PC-9 (cell line): ENCODE data around the gene KLRC2. TPM values are rescaled to one million over a fixed set of nuclear protein-coding genes. Genes with fewer than 3 reads are reported as not detected.
"Not testable (repeated sequence)": the region's sequence is repeated elsewhere in the genome, so short reads cannot be mapped to it uniquely, and the experiment has no call there.

Experiments
- BruUV-seq: library from RNA; stranded (reverse); fragments of 400-500 nt; replicated peaks from 2 replicates; lab custom pipeline; 2021; lab: Mats Ljungman, UMichigan
- CTCF ChIA-PET: fragments of 300-600 bp; sonication (Branson Sonifier 250); formaldehyde crosslinking; loops from one replicate; lab custom pipeline; 2022; ENCODE audit warnings: antibody characterized with exemption; lab: Charles Lee
- POLR2A ChIA-PET: fragments of 300-600 bp; sonication (Branson Sonifier 250); formaldehyde crosslinking; loops from one replicate; lab custom pipeline; 2022; ENCODE audit warnings: antibody characterized with exemption; ENCODE audit not compliant: unreplicated experiment; lab: Charles Lee
- DNase-seq, 2 experiments: peaks; one replicate each; pipeline versions ENCODE4 v3.0.0 to v3.0.0-alpha.2; 2015 to 2022; ENCODE audit warnings: mixed read lengths in 1 of 2
- H2AFZ ChIP-seq: fragments of 200-600 bp; sonication (generic); 2 replicates; pipeline ENCODE4 v1.8.1; 2017; ENCODE audit warnings: antibody characterized with exemption
- H3F3A ChIP-seq: fragments of 200-600 bp; sonication (generic); 2 replicates; pipeline ENCODE4 v1.8.1; 2017; ENCODE audit warnings: antibody characterized with exemption, mild to moderate bottlenecking, low read depth; ENCODE audit not compliant: insufficient read depth
- H3K27ac ChIP-seq: fragments of 200-600 bp; sonication (generic); 2 replicates; pipeline ENCODE4 v1.6.1; 2016; ENCODE audit warnings: mixed run types
- H3K27me3 ChIP-seq: fragments of 200-600 bp; sonication (generic); 2 replicates; pipeline ENCODE4 v1.6.1; 2016; ENCODE audit warnings: low read depth, mixed run types; ENCODE audit not compliant: insufficient read depth
- H3K36me3 ChIP-seq: fragments of 200-600 bp; sonication (generic); 2 replicates; pipeline ENCODE4 v1.6.1; 2016; ENCODE audit warnings: low read depth, mixed run types
- H3K4me1 ChIP-seq: fragments of 200-600 bp; sonication (generic); replicated peaks from 2 replicates; pipeline ENCODE4 v1.6.1; 2016; ENCODE audit warnings: mixed run types; ENCODE audit not compliant: insufficient read depth
- H3K4me2 ChIP-seq: fragments of 200-600 bp; sonication (generic); 2 replicates; pipeline ENCODE4 v1.6.1; 2017; ENCODE audit warnings: mixed run types
- H3K4me3 ChIP-seq: fragments of 200-600 bp; sonication (generic); 2 replicates; pipeline ENCODE4 v1.6.1; 2016; ENCODE audit warnings: mixed run types
- H3K79me2 ChIP-seq: fragments of 200-600 bp; sonication (generic); 2 replicates; pipeline ENCODE4 v1.6.1; 2017; ENCODE audit warnings: low read depth, mixed run types
- H3K9me2 ChIP-seq: fragments of 200-600 bp; sonication (generic); 2 replicates; pipeline ENCODE4 v1.8.1; 2017; ENCODE audit warnings: mild to moderate bottlenecking; ENCODE audit not compliant: insufficient read depth
- H3K9me3 ChIP-seq: fragments of 200-600 bp; sonication (generic); 2 replicates; pipeline ENCODE4 v1.8.1; 2016; ENCODE audit warnings: low read depth; ENCODE audit not compliant: insufficient read depth
- H4K20me1 ChIP-seq: fragments of 200-600 bp; sonication (generic); 2 replicates; pipeline ENCODE4 v1.8.1; 2017; ENCODE audit not compliant: insufficient read depth
- CTCF ChIP-seq: fragments of 200-600 bp; sonication (generic); conservative IDR thresholded peaks from 2 replicates; pipeline ENCODE4 v1.6.1; 2017; ENCODE audit warnings: mixed run types, antibody characterized with exemption, mild to moderate bottlenecking, moderate library complexity
- EZH2 ChIP-seq: fragments of 200-600 bp; sonication (generic); IDR thresholded peaks from 2 replicates; pipeline ENCODE4 v1.8.0; 2017; ENCODE audit warnings: antibody characterized with exemption, low read depth
- intact Hi-C: fragments of 100-400 bp; cut with micrococcal nuclease; formaldehyde crosslinking; loops from one replicate; pipeline ENCODE4 v1.10.0; 2022; ENCODE audit not compliant: unreplicated experiment
- total RNA-seq: library from RNA; stranded (reverse); gene quantifications from 2 replicates; pipeline ENCODE4 v1.2.3, GENCODE V29; 2021

Gene KLRC2
- total RNA-seq, 1 experiment from 2014 or later: not detected

GRCh38 chr12:10389904-10390303, 45.9 kb downstream of the KLRC2 start, which contains the start of gene KLRK1:
KLRK1 (minus strand) TSS chr12:10390041; CDS start chr12:10388810, 1,231 bp downstream.
- DNase-seq: no peak
- ChIA-PET POLR2A (no interaction called here), CTCF (no interaction called here)
- Histone ChIP-seq H3K9me2 (no peaks in the 10 kb centered on the region), H4K20me1 (no peaks in the 10 kb centered on the region), H3K4me3 (no peak within 1 kb of the TSS), H3K27me3 (no peaks in the 10 kb centered on the region), H3K9me3 (peaks cover 1% of the 10 kb centered on the region; the same call in 1 of the 2 replicates), H3K27ac (no peak within 1 kb of the TSS), H3K36me3 (no peaks in the 10 kb centered on the region), H3K79me2 (no peaks in the 10 kb centered on the region), H3K4me2 (no peak within 1 kb of the TSS), H3K4me1 (peaks cover 17% of the 10 kb centered on the region), H3F3A (peaks cover 10% of the 10 kb centered on the region), H2AFZ (no peak within 1 kb of the TSS)
- no TSS peak for BruUV-seq
- intact Hi-C loops: no loop called here
- no peak for TF ChIP-seq EZH2
- TF ChIP-seq CTCF: no peak

DNA sequence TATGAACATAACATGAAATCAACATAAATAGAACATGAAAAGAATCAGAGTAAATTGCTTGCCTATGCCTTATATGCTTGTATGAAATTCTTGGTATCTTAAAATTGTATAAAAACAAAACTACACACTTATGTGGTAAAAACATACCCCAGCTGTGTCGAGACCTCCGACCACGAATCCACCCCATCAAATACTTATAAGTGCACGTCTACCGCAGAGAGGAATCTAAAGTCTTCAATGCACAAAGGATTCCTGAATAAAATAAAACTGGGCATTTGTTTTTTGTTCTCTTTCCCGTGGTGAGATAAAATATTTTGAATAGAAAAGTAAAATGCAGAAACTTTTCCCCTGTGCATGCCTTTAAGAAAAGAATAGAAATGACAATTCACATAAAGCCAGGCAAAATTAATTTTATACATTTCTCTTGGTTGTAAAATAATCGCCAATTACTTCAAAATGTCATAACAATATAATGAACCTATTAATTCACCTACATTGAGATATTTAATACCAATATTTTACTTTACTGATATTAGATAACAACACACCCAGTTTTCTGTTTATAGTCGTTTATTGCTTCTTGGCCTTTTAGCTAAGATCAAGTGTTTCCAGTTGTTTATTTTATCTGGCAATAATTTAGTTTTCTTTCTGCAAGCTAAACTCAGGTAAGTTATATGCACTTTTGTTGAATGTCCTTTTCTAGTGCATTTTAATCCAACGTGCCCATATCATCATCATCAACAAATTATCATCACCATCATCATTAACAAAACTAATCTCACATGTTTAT, 47.0 kb downstream of the KLRC2 start:
- Histone ChIP-seq H3K9me2 (no peaks in the 10 kb centered on the region), H3F3A (peaks cover 10% of the 10 kb centered on the region), H3K27ac (no peak overlapping the region), H3K4me3 (no peak overlapping the region), H3K4me1 (peaks cover 13% of the 10 kb centered on the region), H3K27me3 (no peaks in the 10 kb centered on the region), H3K79me2 (no peaks in the 10 kb centered on the region), H3K9me3 (peaks cover 3% of the 10 kb centered on the region; the same call in 1 of the 2 replicates), H3K4me2 (no peak overlapping the region), H4K20me1 (no peaks in the 10 kb centered on the region), H2AFZ (no peak overlapping the region), H3K36me3 (no peaks in the 10 kb centered on the region)
- CTCF ChIA-PET: interaction anchor here (0.6 kb wide), 1 partner anchor 22 kb away, joined by 17 read pairs; no protein-coding TSS in a partner anchor
- POLR2A ChIA-PET: no interaction called here
- TF ChIP-seq EZH2 (no peak), CTCF (no peak)
- DNase-seq: no peak
- no TSS peak for BruUV-seq
- intact Hi-C loops: no loop called here

DNA sequence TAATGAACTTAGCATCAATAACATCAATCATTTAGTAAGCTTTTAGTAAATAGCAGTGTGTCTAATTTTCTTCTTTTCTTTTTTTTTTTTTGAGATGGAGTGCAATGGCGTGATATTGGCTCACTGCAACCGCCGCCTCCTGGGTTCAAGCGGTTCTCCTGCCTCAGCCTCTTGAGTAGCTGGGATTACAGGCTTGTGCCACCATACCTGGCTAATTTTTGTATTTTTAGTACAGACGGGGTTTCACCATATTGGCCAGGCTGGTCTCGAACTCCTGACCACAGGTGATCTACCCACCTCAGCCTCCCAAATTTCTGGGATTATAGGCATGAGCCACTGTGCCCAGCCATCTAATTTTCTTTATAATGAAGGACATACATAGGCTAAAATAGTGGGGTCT, 48.3 kb downstream of the KLRC2 start:
- DNase-seq, H3K36me3 ChIP-seq, H3K4me3 ChIP-seq, H2AFZ ChIP-seq, H3F3A ChIP-seq, H4K20me1 ChIP-seq, H3K9me3 ChIP-seq, H3K27ac ChIP-seq, H3K79me2 ChIP-seq, H3K4me2 ChIP-seq, H3K4me1 ChIP-seq, H3K27me3 ChIP-seq, BruUV-seq, POLR2A ChIA-PET, H3K9me2 ChIP-seq, intact Hi-C loops: not testable (repeated sequence)
- CTCF ChIA-PET: interaction anchor here (0.6 kb wide), 1 partner anchor 245 kb away, joined by 4 read pairs; no protein-coding TSS in a partner anchor
